Measurements from ENCODE around the gene UGDH.

- TF ChIP-seq, protein P1, sequence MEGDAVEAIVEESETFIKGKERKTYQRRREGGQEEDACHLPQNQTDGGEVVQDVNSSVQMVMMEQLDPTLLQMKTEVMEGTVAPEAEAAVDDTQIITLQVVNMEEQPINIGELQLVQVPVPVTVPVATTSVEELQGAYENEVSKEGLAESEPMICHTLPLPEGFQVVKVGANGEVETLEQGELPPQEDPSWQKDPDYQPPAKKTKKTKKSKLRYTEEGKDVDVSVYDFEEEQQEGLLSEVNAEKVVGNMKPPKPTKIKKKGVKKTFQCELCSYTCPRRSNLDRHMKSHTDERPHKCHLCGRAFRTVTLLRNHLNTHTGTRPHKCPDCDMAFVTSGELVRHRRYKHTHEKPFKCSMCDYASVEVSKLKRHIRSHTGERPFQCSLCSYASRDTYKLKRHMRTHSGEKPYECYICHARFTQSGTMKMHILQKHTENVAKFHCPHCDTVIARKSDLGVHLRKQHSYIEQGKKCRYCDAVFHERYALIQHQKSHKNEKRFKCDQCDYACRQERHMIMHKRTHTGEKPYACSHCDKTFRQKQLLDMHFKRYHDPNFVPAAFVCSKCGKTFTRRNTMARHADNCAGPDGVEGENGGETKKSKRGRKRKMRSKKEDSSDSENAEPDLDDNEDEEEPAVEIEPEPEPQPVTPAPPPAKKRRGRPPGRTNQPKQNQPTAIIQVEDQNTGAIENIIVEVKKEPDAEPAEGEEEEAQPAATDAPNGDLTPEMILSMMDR (IDR thresholded peaks at IDR 0.05; ENCODE audit: low read length), result no peak
- TF ChIP-seq EZH2phosphoT487 (IDR thresholded peaks at IDR 0.05; ENCODE audit: low read length), result no peak
These were observed 38.8 kb upstream of the UGDH start for GRCh38 chr4:39565878-39566600.
